ENCODE results near the gene MAVS. TPM values are rescaled to one million over a fixed set of nuclear protein-coding genes. Genes with fewer than 3 reads are reported as not detected.

The MAVS gene
- total RNA-seq, 2 donors from 2014 or later: 27.5 to 29.7 TPM

DNA sequence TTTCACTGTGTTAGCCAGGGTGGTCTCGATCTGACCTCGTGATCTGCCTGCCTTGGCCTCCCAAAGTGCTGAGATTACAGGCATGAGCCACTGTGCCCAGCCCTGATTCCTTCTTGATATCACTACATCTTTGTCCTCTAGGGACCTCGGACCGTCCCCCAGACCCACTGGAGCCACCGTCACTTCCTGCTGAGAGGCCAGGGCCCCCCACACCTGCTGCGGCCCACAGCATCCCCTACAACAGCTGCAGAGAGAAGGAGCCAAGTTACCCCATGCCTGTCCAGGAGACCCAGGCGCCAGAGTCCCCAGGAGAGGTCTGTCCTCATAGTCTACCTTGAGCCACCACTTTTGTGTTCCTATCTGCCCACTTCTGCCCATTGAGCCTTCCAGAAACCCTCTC is 14.6 kb downstream of the MAVS start:
- DNase-seq (ENCODE audit: low spot score): no peak
- peaks cover 100% of the 10 kb centered on the region for H3K36me3 ChIP-seq
- no peaks in the 10 kb centered on the region for H3K9me3 ChIP-seq
- H3K27me3 ChIP-seq: no peaks in the 10 kb centered on the region
- no peak overlapping the region for H3K27ac ChIP-seq
- H3K4me1 ChIP-seq: no peaks in the 10 kb centered on the region
- TF ChIP-seq, protein P1, sequence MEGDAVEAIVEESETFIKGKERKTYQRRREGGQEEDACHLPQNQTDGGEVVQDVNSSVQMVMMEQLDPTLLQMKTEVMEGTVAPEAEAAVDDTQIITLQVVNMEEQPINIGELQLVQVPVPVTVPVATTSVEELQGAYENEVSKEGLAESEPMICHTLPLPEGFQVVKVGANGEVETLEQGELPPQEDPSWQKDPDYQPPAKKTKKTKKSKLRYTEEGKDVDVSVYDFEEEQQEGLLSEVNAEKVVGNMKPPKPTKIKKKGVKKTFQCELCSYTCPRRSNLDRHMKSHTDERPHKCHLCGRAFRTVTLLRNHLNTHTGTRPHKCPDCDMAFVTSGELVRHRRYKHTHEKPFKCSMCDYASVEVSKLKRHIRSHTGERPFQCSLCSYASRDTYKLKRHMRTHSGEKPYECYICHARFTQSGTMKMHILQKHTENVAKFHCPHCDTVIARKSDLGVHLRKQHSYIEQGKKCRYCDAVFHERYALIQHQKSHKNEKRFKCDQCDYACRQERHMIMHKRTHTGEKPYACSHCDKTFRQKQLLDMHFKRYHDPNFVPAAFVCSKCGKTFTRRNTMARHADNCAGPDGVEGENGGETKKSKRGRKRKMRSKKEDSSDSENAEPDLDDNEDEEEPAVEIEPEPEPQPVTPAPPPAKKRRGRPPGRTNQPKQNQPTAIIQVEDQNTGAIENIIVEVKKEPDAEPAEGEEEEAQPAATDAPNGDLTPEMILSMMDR (IDR thresholded peaks at IDR 0.05): no peak
- no peak overlapping the region for H3K4me3 ChIP-seq

DNA sequence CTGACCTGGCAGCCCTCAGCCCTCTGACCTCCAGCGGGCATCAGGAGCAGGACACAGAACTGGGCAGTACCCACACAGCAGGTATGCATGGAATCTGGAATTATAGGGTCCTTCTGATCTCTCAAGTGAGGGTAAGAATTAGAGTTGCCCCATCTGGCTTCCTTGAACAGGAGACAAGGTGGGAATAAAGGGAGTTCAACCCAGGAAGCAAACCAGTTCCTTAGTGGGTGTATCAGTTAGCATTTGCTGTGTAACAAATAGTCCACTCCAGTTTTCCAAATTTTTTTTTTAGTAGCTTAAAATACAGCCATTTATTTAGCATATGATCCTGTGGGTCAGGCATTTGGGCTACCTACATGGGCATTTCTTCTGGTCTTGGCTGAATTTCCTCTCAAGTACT is 15.7 kb downstream of the MAVS start:
- no peaks in the 10 kb centered on the region for H3K4me1 ChIP-seq

DNA sequence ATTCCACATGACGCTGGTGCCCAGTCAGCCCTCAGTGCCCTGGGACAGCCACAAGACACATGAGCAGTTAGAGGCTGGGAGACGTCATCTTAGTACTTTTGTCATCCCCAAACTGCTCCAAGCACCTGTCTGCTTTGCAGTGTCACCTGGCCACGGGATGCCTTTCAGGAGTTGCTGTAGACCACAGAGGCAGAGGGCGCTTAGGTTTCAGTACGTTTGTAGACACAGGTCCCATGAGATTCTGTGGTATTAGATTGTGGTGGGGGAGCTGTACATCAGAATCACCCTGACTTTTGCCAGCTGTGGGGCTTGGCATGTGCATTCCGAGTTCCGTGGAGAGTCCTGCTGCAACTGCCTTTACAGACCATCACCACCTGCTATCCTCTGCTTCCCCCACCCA is 16.7 kb downstream of the MAVS start:
- no peak for DNase-seq (ENCODE audit: low spot score)
- no peak overlapping the region for H3K27ac ChIP-seq
- TF ChIP-seq, protein P1 (IDR thresholded peaks at IDR 0.05): no peak
- peaks cover 87% of the 10 kb centered on the region for H3K36me3 ChIP-seq
- H3K4me3 ChIP-seq: no peak overlapping the region
- no peaks in the 10 kb centered on the region for H3K9me3 ChIP-seq
- no peaks in the 10 kb centered on the region for H3K27me3 ChIP-seq
- H3K4me1 ChIP-seq: no peaks in the 10 kb centered on the region

More for the DNA sequence above, 15.7 kb downstream of the MAVS start:
- no peak for DNase-seq (ENCODE audit: low spot score)
- H3K9me3 ChIP-seq: no peaks in the 10 kb centered on the region
- peaks cover 97% of the 10 kb centered on the region for H3K36me3 ChIP-seq
- no peaks in the 10 kb centered on the region for H3K27me3 ChIP-seq
- TF ChIP-seq, protein P1 (IDR thresholded peaks at IDR 0.05): no peak
- no peak overlapping the region for H3K4me3 ChIP-seq
- H3K27ac ChIP-seq: no peak overlapping the region

DNA sequence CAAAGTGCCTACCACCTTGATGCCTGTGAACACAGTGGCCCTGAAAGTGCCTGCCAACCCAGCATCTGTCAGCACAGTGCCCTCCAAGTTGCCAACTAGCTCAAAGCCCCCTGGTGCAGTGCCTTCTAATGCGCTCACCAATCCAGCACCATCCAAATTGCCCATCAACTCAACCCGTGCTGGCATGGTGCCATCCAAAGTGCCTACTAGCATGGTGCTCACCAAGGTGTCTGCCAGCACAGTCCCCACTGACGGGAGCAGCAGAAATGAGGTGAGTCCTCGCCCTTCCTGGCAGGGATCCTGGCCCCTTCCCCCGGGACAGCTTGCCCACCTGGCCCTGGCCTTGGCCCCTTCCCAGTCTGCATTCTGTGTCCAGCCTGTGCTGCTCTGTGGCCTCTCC is 17.9 kb downstream of the MAVS start:
- H3K4me1 ChIP-seq: no peaks in the 10 kb centered on the region
- H3K27me3 ChIP-seq: no peaks in the 10 kb centered on the region
- no peak for DNase-seq (ENCODE audit: low spot score)
- TF ChIP-seq, protein P1 (IDR thresholded peaks at IDR 0.05): no peak
- no peak overlapping the region for H3K4me3 ChIP-seq
- H3K36me3 ChIP-seq: peaks cover 77% of the 10 kb centered on the region
- no peaks in the 10 kb centered on the region for H3K9me3 ChIP-seq
- H3K27ac ChIP-seq: no peak overlapping the region

DNA sequence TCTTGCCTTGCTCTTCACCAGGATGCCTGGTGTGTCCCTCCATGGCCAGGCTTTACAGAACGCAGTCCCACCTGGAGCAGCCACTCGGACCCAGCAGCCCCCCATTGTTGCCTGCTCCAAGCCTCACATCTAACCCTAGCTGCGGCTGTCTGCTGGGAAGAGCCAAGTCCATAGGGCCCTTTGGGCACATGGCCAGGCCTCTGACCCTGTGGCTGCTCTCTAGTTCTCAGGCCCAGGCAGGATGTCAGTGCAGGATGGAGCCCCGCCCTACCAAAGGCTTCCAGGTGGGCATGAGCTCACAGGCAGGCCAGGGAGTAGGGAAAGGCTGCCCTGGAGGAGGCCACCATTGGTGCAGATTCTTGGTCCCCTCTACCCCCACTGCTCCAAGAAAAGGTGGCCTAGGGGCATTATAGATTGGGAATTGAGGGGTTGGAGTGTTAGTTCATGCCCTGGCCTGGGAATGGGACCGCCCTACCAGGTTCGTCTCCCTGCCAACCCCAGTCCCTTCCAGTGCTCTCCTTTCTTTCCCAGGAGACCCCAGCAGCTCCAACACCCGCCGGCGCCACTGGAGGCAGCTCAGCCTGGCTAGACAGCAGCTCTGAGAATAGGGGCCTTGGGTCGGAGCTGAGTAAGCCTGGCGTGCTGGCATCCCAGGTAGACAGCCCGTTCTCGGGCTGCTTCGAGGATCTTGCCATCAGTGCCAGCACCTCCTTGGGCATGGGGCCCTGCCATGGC is 18.7 kb downstream of the MAVS start:
- no peaks in the 10 kb centered on the region for H3K9me3 ChIP-seq
- no peak for DNase-seq (ENCODE audit: low spot score)
- H3K4me3 ChIP-seq: no peak overlapping the region
- H3K27me3 ChIP-seq: no peaks in the 10 kb centered on the region
- TF ChIP-seq, protein P1 (IDR thresholded peaks at IDR 0.05): no peak
- no peaks in the 10 kb centered on the region for H3K4me1 ChIP-seq
- H3K36me3 ChIP-seq: peaks cover 75% of the 10 kb centered on the region
- H3K27ac ChIP-seq: no peak overlapping the region

Measured in right atrium auricular region (tissue), 2 donors.